ENCODE measurements around the gene DNAH17. TPM values are rescaled to one million over a fixed set of nuclear protein-coding genes. Genes with fewer than 3 reads are reported as not detected.

DNAH17 gene
- total RNA-seq, 1 experiment from 2014 or later: 0.13 TPM

GRCh38 chr17:78591263-78591671 lies 14.1 kb upstream of the DNAH17 start:
- H3K4ac ChIP-seq (ENCODE audit: low read depth, low read length): no peak overlapping the region
- H3K23ac ChIP-seq (ENCODE audit: insufficient read length, low read depth, low read length): no peak overlapping the region
- H3K4me3 Mint-ChIP-seq: no peak overlapping the region
- H3K27ac Mint-ChIP-seq: no peak overlapping the region; a peak in 1 of 7 replicates
- no peak overlapping the region for H2BK120ac ChIP-seq (ENCODE audit: low read depth, low read length, poor library complexity, severe bottlenecking)
- no peak overlapping the region for H3K56ac ChIP-seq (ENCODE audit: insufficient read length, low read depth, low read length)
- H3K9me3 ChIP-seq (ENCODE audit: control insufficient read depth, low read depth, low read length): no peaks in the 10 kb centered on the region
- no peak overlapping the region for H4K91ac ChIP-seq (ENCODE audit: insufficient read length, low read depth, low read length)
- no peak overlapping the region for H2BK20ac ChIP-seq (ENCODE audit: low read depth, low read length, poor library complexity, severe bottlenecking)
- no peak overlapping the region for H3T11ph ChIP-seq (ENCODE audit: low read length)
- no peak overlapping the region for H3K9ac ChIP-seq (ENCODE audit: extremely low read depth, insufficient read length, low read length)
- H3K4me1 ChIP-seq (ENCODE audit: insufficient read depth, low read length): no peaks in the 10 kb centered on the region
- H3K9me3 Mint-ChIP-seq: no peaks in the 10 kb centered on the region
- no peaks in the 10 kb centered on the region for H3K27me3 ChIP-seq (ENCODE audit: insufficient read depth, low read length)
- no peak overlapping the region for H2BK5ac ChIP-seq (ENCODE audit: insufficient read length, low read length)
- WGBS (ENCODE audit: extremely low coverage, insufficient read length, low lambda C conversion rate): no CpG with 5 or more reads among the region's 16 CpGs
- no peak overlapping the region for H2AK5ac ChIP-seq (ENCODE audit: insufficient read length, low read length)
- no peaks in the 10 kb centered on the region for H4K20me1 ChIP-seq (ENCODE audit: control insufficient read depth, insufficient read depth, insufficient read length)
- no peak overlapping the region for H4K5ac ChIP-seq (ENCODE audit: insufficient read length, low read depth, low read length)
- no peak overlapping the region for H4K8ac ChIP-seq (replicated peaks; ENCODE audit: insufficient read length, low read depth, low read length)
- no peaks in the 10 kb centered on the region for H3K23me2 ChIP-seq (ENCODE audit: insufficient read length, low read depth, low read length, poor library complexity, severe bottlenecking)
- H3K18ac ChIP-seq (ENCODE audit: insufficient read length, low read depth, low read length): no peak overlapping the region
- H3K27me3 Mint-ChIP-seq (ENCODE audit: low read depth): peaks cover 5% of the 10 kb centered on the region
- TF ChIP-seq CTCF (conservative IDR thresholded peaks at IDR 0.05): no peak
- no peak overlapping the region for H3K27ac ChIP-seq (ENCODE audit: insufficient read length, low read depth, low read length)
- no peak overlapping the region for H2AFZ ChIP-seq (ENCODE audit: low read length)
- H2BK15ac ChIP-seq (ENCODE audit: low read depth, low read length): no peak overlapping the region
- peaks cover 15 to 22% of the 10 kb centered on the region in 2 experiments for H3K4me1 Mint-ChIP-seq
- no peak overlapping the region for H3K14ac ChIP-seq (ENCODE audit: insufficient read depth, low read length)
- H2BK12ac ChIP-seq (ENCODE audit: insufficient read length, low read depth, low read length): no peak overlapping the region
- no peak for DNase-seq
- no peak overlapping the region for H3K4me2 ChIP-seq (ENCODE audit: insufficient read depth, insufficient read length, low read length)
- H3K79me2 ChIP-seq (ENCODE audit: insufficient read depth, low read length): no peaks in the 10 kb centered on the region
- no peaks in the 10 kb centered on the region for H3K79me1 ChIP-seq (ENCODE audit: insufficient read depth, low read depth, low read length, poor library complexity, severe bottlenecking)
- no peaks in the 10 kb centered on the region for H3K36me3 Mint-ChIP-seq (ENCODE audit: insufficient read depth in 1 of 3, low read depth in 3 of 3)

Measured in H9 (cell line).